HG03280 (cell line): Measurements from ENCODE around the gene FAM20A.
"Not testable (repeated sequence)": the region's sequence is repeated elsewhere in the genome, so short reads cannot be mapped to it uniquely, and the experiment has no call there.

Source experiments
- ATAC-seq: cut with Tn5 transposase; IDR thresholded peaks from one replicate; pipeline ENCODE4 v1.9.1; 2021; ENCODE audit warnings: mild to moderate bottlenecking, moderate library complexity; ENCODE audit not compliant: unreplicated experiment

Gene FAM20A

GRCh38 chr17:68591583-68591982, 9.6 kb downstream of the FAM20A start:
- no peak for ATAC-seq

DNA sequence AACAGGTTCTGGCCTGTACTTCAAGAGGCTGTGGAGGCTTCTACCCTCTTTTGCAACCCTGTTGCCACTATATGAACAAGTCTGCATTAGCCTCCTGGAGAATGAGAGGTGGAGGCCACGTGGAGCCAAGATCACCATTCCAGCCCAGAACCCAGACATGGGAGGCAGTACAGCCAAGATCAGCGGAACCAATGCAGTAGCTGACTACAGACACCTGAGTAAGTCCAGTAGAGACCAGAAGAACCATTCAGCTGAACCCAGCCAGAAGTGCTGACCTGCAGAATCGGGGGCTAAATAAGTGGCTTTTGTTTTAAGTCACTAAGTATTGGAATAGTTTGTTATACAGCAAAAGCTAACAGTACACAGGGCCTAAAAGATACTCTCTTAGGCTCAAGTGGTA, 12.1 kb downstream of the FAM20A start:
- no peak for ATAC-seq

- ATAC-seq: no peak
Observed at GRCh38 chr17:68588362-68588761, 12.8 kb downstream of the FAM20A start.

DNA sequence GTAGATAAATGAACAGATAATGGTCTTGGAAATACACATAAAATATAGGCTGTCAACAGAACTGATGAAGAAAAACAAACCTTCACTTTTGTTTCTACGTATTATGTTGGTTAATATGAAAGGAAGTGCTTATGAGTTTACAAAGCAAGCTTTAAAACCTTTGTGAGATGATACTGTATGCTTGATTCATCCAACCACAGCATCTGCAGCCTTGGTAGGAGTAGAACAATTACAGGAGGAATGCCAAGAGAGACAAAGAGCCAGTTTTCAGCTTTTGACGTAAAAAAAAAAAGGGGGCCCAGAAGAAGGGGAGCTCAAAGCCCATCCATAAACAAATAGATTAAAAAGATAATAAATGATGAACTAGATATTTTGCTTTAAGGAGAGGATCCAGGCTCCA, 13.3 kb downstream of the FAM20A start:
- ATAC-seq: no peak

GRCh38 chr17:68587026-68587425, 14.1 kb downstream of the FAM20A start:
- ATAC-seq: no peak

DNA sequence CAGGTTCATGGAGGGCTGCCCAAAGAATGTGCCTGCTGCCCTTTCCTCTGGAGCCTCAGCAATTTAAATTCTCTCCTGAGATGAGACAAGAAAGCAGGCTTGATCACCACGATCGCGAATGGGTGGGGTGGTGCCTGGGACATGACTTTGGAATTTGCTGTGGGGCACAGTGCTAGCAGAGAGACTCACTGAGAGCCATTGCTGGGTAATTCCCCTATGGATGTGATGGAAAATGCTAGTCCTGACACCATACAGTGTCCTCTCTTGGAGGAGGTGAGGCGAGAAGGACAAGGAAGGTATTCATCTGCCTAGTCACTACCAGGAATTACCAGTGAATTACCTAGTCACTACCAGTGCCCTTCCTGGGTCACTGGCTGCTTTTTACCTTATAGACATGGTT, 15.5 kb downstream of the FAM20A start:
- ATAC-seq: no peak

GRCh38 chr17:68584581-68585303, 16.4 kb downstream of the FAM20A start:
- ATAC-seq: no peak

GRCh38 chr17:68582867-68583266, 18.3 kb downstream of the FAM20A start:
- not testable (repeated sequence) for ATAC-seq

DNA sequence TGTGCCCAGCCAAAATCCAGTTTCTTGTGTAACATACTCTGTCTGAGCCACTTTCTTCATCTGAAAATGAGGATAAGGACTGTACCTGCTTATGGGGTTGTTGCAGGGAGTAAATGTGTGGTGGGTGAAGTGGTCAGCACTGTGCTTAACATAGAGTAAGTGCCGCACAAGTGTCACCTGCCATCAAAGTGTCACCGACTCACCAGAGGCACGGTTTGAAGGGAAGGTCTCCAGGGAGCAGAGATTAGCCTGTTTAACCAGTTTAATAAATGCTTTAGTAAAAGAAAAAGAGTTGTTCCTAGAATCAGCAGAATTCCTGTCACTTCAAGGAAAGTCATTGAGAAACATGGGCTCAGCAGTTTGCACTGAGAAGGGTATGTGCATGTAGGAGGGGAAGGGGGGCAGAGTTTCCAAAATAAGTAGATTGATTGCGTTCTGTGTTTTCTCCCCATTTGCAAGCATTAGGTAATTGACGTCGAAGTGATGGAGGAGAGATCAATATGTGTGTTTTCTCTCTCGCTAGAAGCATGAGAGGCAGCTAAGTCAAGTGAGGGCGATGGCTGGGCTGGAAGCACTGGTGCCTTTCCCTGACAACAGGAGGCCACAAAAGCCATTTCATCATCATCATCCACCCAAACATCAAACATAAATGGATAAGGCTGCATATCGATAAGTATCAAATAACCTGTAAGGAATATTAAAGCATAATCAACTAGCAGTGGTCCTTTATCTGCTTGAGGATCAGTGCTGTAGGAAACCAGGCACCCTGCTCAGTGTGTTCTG, 19.1 kb downstream of the FAM20A start:
- ATAC-seq: no peak

GRCh38 chr17:68580236-68580770, 20.9 kb downstream of the FAM20A start:
- no peak for ATAC-seq

GRCh38 chr17:68579194-68579927, 21.8 kb downstream of the FAM20A start:
- ATAC-seq: no peak

DNA sequence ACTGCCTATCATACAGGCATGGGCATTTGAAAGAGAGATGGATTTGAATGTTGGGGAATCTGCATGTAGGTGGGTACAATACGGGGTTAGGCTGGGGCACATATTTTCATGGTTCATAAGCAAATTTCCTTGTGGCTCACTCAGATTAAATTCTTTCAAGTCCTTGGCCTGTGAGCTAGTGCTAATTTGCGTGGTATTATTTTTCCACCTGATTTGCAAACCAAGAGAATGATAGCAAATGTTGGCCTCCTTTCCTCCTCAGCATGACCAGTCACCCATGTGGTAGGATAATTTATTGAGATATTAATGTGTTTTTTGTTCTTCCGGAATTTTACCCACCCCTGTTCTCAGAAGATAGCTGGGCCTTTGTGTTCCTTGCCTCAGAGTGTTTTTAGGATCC, 22.9 kb downstream of the FAM20A start:
- no peak for ATAC-seq

- no peak for ATAC-seq
Observed at GRCh38 chr17:68577497-68577821, 23.7 kb downstream of the FAM20A start.

- no peak for ATAC-seq
Observed at GRCh38 chr17:68576811-68577496, 24.2 kb downstream of the FAM20A start.

DNA sequence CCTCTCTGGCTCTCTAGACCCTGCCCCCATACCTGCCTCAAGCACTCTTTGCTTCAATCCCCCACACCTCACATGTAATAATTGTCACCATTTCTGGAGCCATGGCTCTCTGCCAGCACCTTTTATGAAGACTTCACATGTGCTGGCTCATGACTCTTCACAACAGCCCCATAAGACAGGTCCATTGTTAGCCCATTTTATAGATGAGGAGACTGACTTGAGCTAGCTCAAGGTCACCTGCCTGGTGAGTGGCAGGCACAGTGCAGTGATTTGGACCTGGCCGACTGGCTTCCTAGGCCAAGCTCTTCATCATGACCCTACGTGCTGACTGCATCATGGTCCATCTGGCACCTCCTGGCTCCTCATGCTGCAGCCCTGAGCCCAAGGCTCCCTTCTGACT, 25.0 kb downstream of the FAM20A start:
- ATAC-seq: no peak

- no peak for ATAC-seq
Observed at GRCh38 chr17:68573338-68573737, 27.8 kb downstream of the FAM20A start.

DNA sequence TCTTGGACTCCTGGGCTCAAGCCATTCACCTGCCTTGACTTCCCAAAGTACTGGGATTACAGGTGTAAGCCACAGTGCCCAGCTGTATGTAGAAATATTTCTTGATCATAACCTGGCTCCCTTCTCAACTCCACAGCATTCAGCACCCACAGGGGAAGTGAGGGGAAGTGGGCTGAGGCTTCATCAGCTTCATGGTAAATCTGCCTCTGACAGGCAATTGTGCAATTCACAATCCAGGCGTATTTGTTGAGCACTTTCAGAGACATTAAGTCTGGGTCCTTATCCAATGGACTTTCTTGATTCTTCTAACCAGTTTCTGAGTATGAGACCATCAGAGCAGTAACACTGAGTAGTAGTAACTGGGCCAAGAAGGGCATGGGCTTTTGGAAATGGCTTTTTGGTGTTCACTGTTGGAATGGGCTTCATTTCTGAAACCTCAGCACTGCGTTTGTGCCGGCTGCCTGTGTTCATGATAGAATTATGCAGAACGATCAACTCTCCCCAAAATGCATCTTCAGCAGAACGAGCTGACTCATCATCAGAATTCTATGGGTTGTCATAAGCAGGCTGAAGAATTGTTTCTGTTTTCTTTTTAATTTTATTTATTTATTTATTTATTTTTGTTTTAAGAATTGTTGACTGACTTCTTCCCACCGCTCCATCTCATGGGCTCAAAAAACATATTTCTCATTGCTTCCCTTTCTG, 28.9 kb downstream of the FAM20A start:
- no peak for ATAC-seq

GRCh38 chr17:68570526-68570925, 30.6 kb downstream of the FAM20A start:
- no peak for ATAC-seq

GRCh38 chr17:68569346-68569745, 31.8 kb downstream of the FAM20A start:
- no peak for ATAC-seq

DNA sequence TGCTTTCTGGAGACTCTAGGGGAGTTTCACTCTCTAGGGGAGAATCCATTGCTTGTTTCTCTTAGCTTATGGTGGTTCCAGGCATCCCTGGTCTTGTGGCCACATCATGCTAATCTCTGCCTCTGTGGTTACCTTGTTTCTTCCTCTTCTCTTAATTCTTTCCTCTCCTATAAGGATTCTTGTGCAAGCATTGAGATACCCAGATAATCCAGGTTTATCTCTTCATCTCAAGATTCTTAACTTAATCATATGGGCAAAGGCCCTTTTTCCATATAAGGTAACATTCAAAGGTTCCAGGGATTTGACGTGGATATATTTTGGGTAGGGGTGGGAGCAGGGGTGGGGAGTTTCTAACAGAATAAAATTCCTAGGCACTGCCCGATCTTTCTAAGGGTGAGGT, 32.6 kb downstream of the FAM20A start:
- no peak for ATAC-seq
